ENCODE data around the gene MACROH2A1.
A peak's percentile ranks its signal among the peaks of the same experiment; 100 is the strongest.

The MACROH2A1 gene

GRCh38 chr5:135397084-135397483, 1.9 kb downstream of the MACROH2A1 start:
- no peak for TF ChIP-seq EZH2phosphoT487 (IDR thresholded peaks at IDR 0.05; ENCODE audit: borderline replicate concordance, low read length)
- no peak for TF ChIP-seq CTCF (IDR thresholded peaks at IDR 0.05; ENCODE audit: low read depth, low read length, poor library complexity, severe bottlenecking)
- Histone ChIP-seq H3K9me3 (ENCODE audit: control insufficient read depth, insufficient read depth, low read length) (no peaks in the 10 kb centered on the region), H3K9me2 (replicated peaks; ENCODE audit: control insufficient read depth, low read length) (no peaks in the 10 kb centered on the region), H4K20me1 (ENCODE audit: control insufficient read depth, insufficient read depth, low read depth, low read length) (peaks cover 43% of the 10 kb centered on the region), H3K4me1 (ENCODE audit: control insufficient read depth, low read length) (peaks cover 62% of the 10 kb centered on the region), H3K27ac (ENCODE audit: low read depth, low read length) (no peak overlapping the region), H3K4me2 (ENCODE audit: low read length) (peak overlapping the region; percentile 94), H3K27me3 (ENCODE audit: control insufficient read depth, low read length) (no peaks in the 10 kb centered on the region), H3F3A (ENCODE audit: control insufficient read depth, insufficient read depth) (no peaks in the 10 kb centered on the region), H3K36me3 (ENCODE audit: control insufficient read depth, low read length) (peaks cover 63% of the 10 kb centered on the region), H3K79me2 (ENCODE audit: control insufficient read depth, low read length) (peaks cover 80% of the 10 kb centered on the region), H3K4me3 (ENCODE audit: low read length) (peak overlapping the region; percentile 84)

GRCh38 chr5:135396459-135397055, 2.5 kb downstream of the MACROH2A1 start:
- no peak overlapping the region for H3K27ac ChIP-seq (ENCODE audit: low read depth, low read length)
- TF ChIP-seq CTCF (IDR thresholded peaks at IDR 0.05; ENCODE audit: low read depth, low read length, poor library complexity, severe bottlenecking) (no peak), EZH2phosphoT487 (IDR thresholded peaks at IDR 0.05; ENCODE audit: borderline replicate concordance, low read length) (no peak)
- peaks cover 62% of the 10 kb centered on the region for H3K4me1 ChIP-seq (ENCODE audit: control insufficient read depth, low read length)
- H3K9me2 ChIP-seq (replicated peaks; ENCODE audit: control insufficient read depth, low read length) = no peaks in the 10 kb centered on the region
- peak overlapping the region; percentile 94 for H3K4me2 ChIP-seq (ENCODE audit: low read length)
- no peaks in the 10 kb centered on the region for H3K9me3 ChIP-seq (ENCODE audit: control insufficient read depth, insufficient read depth, low read length)
- no peaks in the 10 kb centered on the region for H3F3A ChIP-seq (ENCODE audit: control insufficient read depth, insufficient read depth)
- peaks cover 68% of the 10 kb centered on the region for H3K36me3 ChIP-seq (ENCODE audit: control insufficient read depth, low read length)
- no peaks in the 10 kb centered on the region for H3K27me3 ChIP-seq (ENCODE audit: control insufficient read depth, low read length)
- H3K79me2 ChIP-seq (ENCODE audit: control insufficient read depth, low read length) = peaks cover 85% of the 10 kb centered on the region
- peaks cover 48% of the 10 kb centered on the region for H4K20me1 ChIP-seq (ENCODE audit: control insufficient read depth, insufficient read depth, low read depth, low read length)
- H3K4me3 ChIP-seq (ENCODE audit: low read length) = peak overlapping the region; percentile 84

GRCh38 chr5:135395866-135396265, 3.2 kb downstream of the MACROH2A1 start:
- Histone ChIP-seq H3K4me2 (ENCODE audit: low read length) (peak overlapping the region; percentile 94), H3K4me3 (ENCODE audit: low read length) (no peak overlapping the region), H3K9me3 (ENCODE audit: control insufficient read depth, insufficient read depth, low read length) (no peaks in the 10 kb centered on the region), H3K79me2 (ENCODE audit: control insufficient read depth, low read length) (peaks cover 92% of the 10 kb centered on the region), H4K20me1 (ENCODE audit: control insufficient read depth, insufficient read depth, low read depth, low read length) (peaks cover 54% of the 10 kb centered on the region), H3K4me1 (ENCODE audit: control insufficient read depth, low read length) (peaks cover 62% of the 10 kb centered on the region), H3K36me3 (ENCODE audit: control insufficient read depth, low read length) (peaks cover 75% of the 10 kb centered on the region), H3K27me3 (ENCODE audit: control insufficient read depth, low read length) (no peaks in the 10 kb centered on the region), H3K9me2 (replicated peaks; ENCODE audit: control insufficient read depth, low read length) (no peaks in the 10 kb centered on the region), H3K27ac (ENCODE audit: low read depth, low read length) (no peak overlapping the region), H3F3A (ENCODE audit: control insufficient read depth, insufficient read depth) (no peaks in the 10 kb centered on the region)
- TF ChIP-seq EZH2phosphoT487 (IDR thresholded peaks at IDR 0.05; ENCODE audit: borderline replicate concordance, low read length) (no peak), CTCF (IDR thresholded peaks at IDR 0.05; ENCODE audit: low read depth, low read length, poor library complexity, severe bottlenecking) (no peak)
